ENCODE results near the gene HDAC4.

The HDAC4 gene

DNA sequence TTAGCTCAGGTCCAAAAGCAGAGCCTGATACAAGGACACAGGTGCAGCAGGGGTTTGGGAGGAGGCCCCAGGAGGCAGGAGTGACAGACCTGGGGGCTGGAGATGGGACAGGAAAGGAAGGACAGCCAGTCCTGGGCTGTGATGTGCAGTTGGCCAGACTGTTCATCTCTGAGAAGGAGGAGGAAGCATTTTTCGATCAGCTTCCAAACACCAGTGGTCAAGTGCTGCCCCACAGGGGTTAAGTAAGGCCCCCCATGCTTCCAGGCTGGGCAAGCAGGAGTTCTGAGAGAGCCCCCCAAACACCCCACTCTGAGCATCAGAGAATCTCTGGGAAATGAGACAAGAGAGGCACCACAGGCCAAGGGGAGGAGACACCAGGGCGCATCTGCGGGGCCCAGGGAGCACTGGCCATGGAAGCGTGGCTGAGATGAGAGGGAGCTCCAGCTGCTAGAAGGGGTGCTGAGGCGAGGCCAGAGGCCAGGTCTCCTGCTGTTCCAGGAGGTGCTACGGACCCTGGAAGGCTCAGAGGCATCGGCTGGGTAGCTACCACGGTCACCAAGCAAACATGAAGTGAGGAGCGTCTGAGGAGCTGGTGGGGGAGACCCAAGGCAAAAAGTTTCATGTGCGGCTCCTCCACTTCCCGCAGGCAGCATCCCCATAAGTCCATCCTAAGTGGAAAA, 5.6 kb upstream of the HDAC4 start:
- WGBS (ENCODE audit: insufficient coverage, insufficient read length), result no CpG with 5 or more reads among the region's 11 CpGs
- no peaks in the 10 kb centered on the region for H3K27me3 ChIP-seq (ENCODE audit: control insufficient read depth, insufficient read depth, low read length)

DNA sequence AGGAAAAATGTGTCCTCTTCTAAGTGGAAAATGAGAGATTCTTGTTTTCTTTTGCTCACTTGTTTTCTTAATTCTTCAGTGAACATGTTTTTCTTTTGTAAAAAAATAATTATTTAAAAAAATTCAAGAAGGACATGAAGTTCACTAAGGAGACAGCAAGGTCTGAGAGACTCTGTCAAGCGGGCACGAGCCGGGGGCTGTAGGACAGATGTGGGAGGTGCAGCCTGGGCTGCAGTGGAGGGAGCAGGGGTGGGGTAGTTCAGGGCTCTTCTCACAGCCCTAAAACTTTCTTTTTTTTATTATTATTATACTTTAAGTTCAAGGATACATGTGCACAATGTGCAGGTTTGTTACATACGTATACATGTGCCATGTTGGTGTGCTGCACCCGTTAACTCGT, 4.3 kb upstream of the HDAC4 start:
- DNase-seq (ENCODE audit: low read depth, low spot score), result no peak
- WGBS (ENCODE audit: insufficient coverage, insufficient read length), result no CpG with 5 or more reads among the region's 6 CpGs
- Histone ChIP-seq H3K9me3 (ENCODE audit: control insufficient read depth, insufficient read depth, low read length) (no peaks in the 10 kb centered on the region), H3K4me1 (ENCODE audit: control insufficient read depth, insufficient read depth, low read length) (no peaks in the 10 kb centered on the region; the same call in 1 of the 2 replicates), H3K27ac (ENCODE audit: low read length) (no peak overlapping the region), H3K27me3 (ENCODE audit: control insufficient read depth, insufficient read depth, low read length) (no peaks in the 10 kb centered on the region), H3K4me3 (ENCODE audit: low read length) (no peak overlapping the region), H3K36me3 (ENCODE audit: control insufficient read depth, insufficient read depth, low read length) (no peaks in the 10 kb centered on the region)

More for the DNA sequence above, 5.6 kb upstream of the HDAC4 start:
- no peak for DNase-seq (ENCODE audit: low read depth, low spot score)
- no peak overlapping the region for H3K4me3 ChIP-seq (ENCODE audit: low read length)
- H3K4me1 ChIP-seq (ENCODE audit: control insufficient read depth, insufficient read depth, low read length), result no peaks in the 10 kb centered on the region; the same call in 1 of the 2 replicates
- no peak overlapping the region for H3K27ac ChIP-seq (ENCODE audit: low read length)
- H3K36me3 ChIP-seq (ENCODE audit: control insufficient read depth, insufficient read depth, low read length), result no peaks in the 10 kb centered on the region
- no peaks in the 10 kb centered on the region for H3K9me3 ChIP-seq (ENCODE audit: control insufficient read depth, insufficient read depth, low read length)

- no peaks in the 10 kb centered on the region for H3K36me3 ChIP-seq (ENCODE audit: control insufficient read depth, insufficient read depth, low read length)
- WGBS (ENCODE audit: insufficient coverage, insufficient read length), result no CpG with 5 or more reads among the region's 11 CpGs
- DNase-seq (ENCODE audit: low read depth, low spot score), result no peak
- no peak overlapping the region for H3K4me3 ChIP-seq (ENCODE audit: low read length)
- no peaks in the 10 kb centered on the region for H3K9me3 ChIP-seq (ENCODE audit: control insufficient read depth, insufficient read depth, low read length)
- no peaks in the 10 kb centered on the region for H3K27me3 ChIP-seq (ENCODE audit: control insufficient read depth, insufficient read depth, low read length)
- peaks cover 2% of the 10 kb centered on the region; the same call in 1 of the 2 replicates for H3K4me1 ChIP-seq (ENCODE audit: control insufficient read depth, insufficient read depth, low read length)
- H3K27ac ChIP-seq (ENCODE audit: low read length), result no peak overlapping the region
Measured at GRCh38 chr2:239402666-239403065, 1.8 kb upstream of the HDAC4 start.

DNA sequence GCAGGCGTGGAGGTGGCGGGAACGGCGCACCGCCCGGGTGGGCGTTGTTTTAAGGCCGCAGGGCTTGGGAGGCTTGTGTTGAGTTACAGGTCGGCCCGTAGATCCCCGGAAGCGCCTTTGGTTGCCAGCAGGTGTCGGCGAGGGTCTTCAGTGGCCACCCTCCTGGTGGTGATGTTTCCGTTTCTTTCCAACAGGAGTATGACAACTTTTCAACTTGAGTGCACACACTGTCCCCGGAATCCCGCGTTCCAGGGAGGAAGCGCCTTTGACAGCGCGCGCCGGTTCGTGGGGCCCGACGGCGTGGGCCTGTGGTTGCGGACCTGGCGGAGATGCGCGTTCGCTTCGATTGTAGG, 1.0 kb upstream of the HDAC4 start:
- Histone ChIP-seq H3K4me3 (ENCODE audit: low read length) (peak overlapping the region; percentile 95; the same call in 1 of the 2 replicates), H3K36me3 (ENCODE audit: control insufficient read depth, insufficient read depth, low read length) (no peaks in the 10 kb centered on the region), H3K27me3 (ENCODE audit: control insufficient read depth, insufficient read depth, low read length) (no peaks in the 10 kb centered on the region), H3K9me3 (ENCODE audit: control insufficient read depth, insufficient read depth, low read length) (no peaks in the 10 kb centered on the region), H3K27ac (ENCODE audit: low read length) (no peak overlapping the region), H3K4me1 (ENCODE audit: control insufficient read depth, insufficient read depth, low read length) (peaks cover 2% of the 10 kb centered on the region; the same call in 1 of the 2 replicates)
- no CpG with 5 or more reads among the region's 33 CpGs for WGBS (ENCODE audit: insufficient coverage, insufficient read length)
- no peak for DNase-seq (ENCODE audit: low read depth, low spot score)

- H3K4me3 ChIP-seq (ENCODE audit: low read length), result peak overlapping the region; percentile 95
- H3K4me1 ChIP-seq (ENCODE audit: control insufficient read depth, insufficient read depth, low read length), result peaks cover 2% of the 10 kb centered on the region; the same call in 1 of the 2 replicates
- no CpG with 5 or more reads among the region's 90 CpGs for WGBS (ENCODE audit: insufficient coverage, insufficient read length)
- H3K36me3 ChIP-seq (ENCODE audit: control insufficient read depth, insufficient read depth, low read length), result no peaks in the 10 kb centered on the region
- H3K9me3 ChIP-seq (ENCODE audit: control insufficient read depth, insufficient read depth, low read length), result no peaks in the 10 kb centered on the region
- H3K27me3 ChIP-seq (ENCODE audit: control insufficient read depth, insufficient read depth, low read length), result no peaks in the 10 kb centered on the region
- DNase-seq (ENCODE audit: low read depth, low spot score), result peak; percentile 85
- no peak overlapping the region for H3K27ac ChIP-seq (ENCODE audit: low read length)
Measured at GRCh38 chr2:239401067-239401880, 454 bp upstream of the HDAC4 start.

GRCh38 chr2:239399921-239400595, 762 bp downstream of the HDAC4 start:
- no peak for DNase-seq (ENCODE audit: low read depth, low spot score)
- H3K9me3 ChIP-seq (ENCODE audit: control insufficient read depth, insufficient read depth, low read length), result no peaks in the 10 kb centered on the region
- H3K27me3 ChIP-seq (ENCODE audit: control insufficient read depth, insufficient read depth, low read length), result no peaks in the 10 kb centered on the region
- H3K4me1 ChIP-seq (ENCODE audit: control insufficient read depth, insufficient read depth, low read length), result peaks cover 2% of the 10 kb centered on the region; the same call in 1 of the 2 replicates
- WGBS (ENCODE audit: insufficient coverage, insufficient read length), result no CpG with 5 or more reads among the region's 87 CpGs
- no peak overlapping the region for H3K27ac ChIP-seq (ENCODE audit: low read length)
- peak overlapping the region; percentile 59 for H3K4me3 ChIP-seq (ENCODE audit: low read length)
- H3K36me3 ChIP-seq (ENCODE audit: control insufficient read depth, insufficient read depth, low read length), result no peaks in the 10 kb centered on the region

- no peaks in the 10 kb centered on the region for H3K36me3 ChIP-seq (ENCODE audit: control insufficient read depth, insufficient read depth, low read length)
- H3K9me3 ChIP-seq (ENCODE audit: control insufficient read depth, insufficient read depth, low read length), result no peaks in the 10 kb centered on the region
- no peaks in the 10 kb centered on the region for H3K27me3 ChIP-seq (ENCODE audit: control insufficient read depth, insufficient read depth, low read length)
- no CpG with 5 or more reads among the region's 8 CpGs for WGBS (ENCODE audit: insufficient coverage, insufficient read length)
- peak overlapping the region; percentile 59; the same call in 1 of the 2 replicates for H3K4me3 ChIP-seq (ENCODE audit: low read length)
- DNase-seq (ENCODE audit: low read depth, low spot score), result no peak
- H3K27ac ChIP-seq (ENCODE audit: low read length), result no peak overlapping the region
- H3K4me1 ChIP-seq (ENCODE audit: control insufficient read depth, insufficient read depth, low read length), result peaks cover 2% of the 10 kb centered on the region; the same call in 1 of the 2 replicates
Measured at GRCh38 chr2:239399433-239399920, 1.3 kb downstream of the HDAC4 start.

DNA sequence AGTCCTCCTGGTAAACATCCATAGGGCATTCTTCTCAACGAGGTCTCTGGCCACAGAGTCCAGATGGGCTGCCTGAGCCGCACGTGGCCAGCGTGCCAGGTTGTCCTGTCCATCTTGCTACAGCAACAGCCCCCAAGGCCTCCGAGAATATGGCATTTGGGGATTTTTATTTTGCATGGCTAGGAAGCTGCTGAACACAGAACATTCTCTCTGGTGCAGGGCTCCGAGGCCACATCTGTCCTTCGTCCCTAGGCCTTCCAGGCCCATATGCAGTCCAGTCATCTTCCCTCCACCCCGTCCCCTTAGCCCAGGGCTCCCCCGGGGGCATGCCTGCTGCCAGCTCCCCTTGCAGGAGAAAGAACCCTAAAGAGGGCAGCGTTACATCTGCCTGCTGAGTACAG, 2.3 kb downstream of the HDAC4 start:
- no peaks in the 10 kb centered on the region for H3K27me3 ChIP-seq (ENCODE audit: control insufficient read depth, insufficient read depth, low read length)
- H3K36me3 ChIP-seq (ENCODE audit: control insufficient read depth, insufficient read depth, low read length), result no peaks in the 10 kb centered on the region
- WGBS (ENCODE audit: insufficient coverage, insufficient read length), result no CpG with 5 or more reads among the region's 10 CpGs
- no peak overlapping the region for H3K27ac ChIP-seq (ENCODE audit: low read length)
- no peak for DNase-seq (ENCODE audit: low read depth, low spot score)
- peaks cover 2% of the 10 kb centered on the region; the same call in 1 of the 2 replicates for H3K4me1 ChIP-seq (ENCODE audit: control insufficient read depth, insufficient read depth, low read length)
- no peaks in the 10 kb centered on the region for H3K9me3 ChIP-seq (ENCODE audit: control insufficient read depth, insufficient read depth, low read length)
- no peak overlapping the region for H3K4me3 ChIP-seq (ENCODE audit: low read length)

- no peak overlapping the region for H3K27ac ChIP-seq (ENCODE audit: low read length)
- H3K36me3 ChIP-seq (ENCODE audit: control insufficient read depth, insufficient read depth, low read length), result no peaks in the 10 kb centered on the region
- H3K9me3 ChIP-seq (ENCODE audit: control insufficient read depth, insufficient read depth, low read length), result no peaks in the 10 kb centered on the region
- H3K27me3 ChIP-seq (ENCODE audit: control insufficient read depth, insufficient read depth, low read length), result no peaks in the 10 kb centered on the region
- no CpG with 5 or more reads among the region's 16 CpGs for WGBS (ENCODE audit: insufficient coverage, insufficient read length)
- no peak for DNase-seq (ENCODE audit: low read depth, low spot score)
- H3K4me1 ChIP-seq (ENCODE audit: control insufficient read depth, insufficient read depth, low read length), result peaks cover 4% of the 10 kb centered on the region
- no peak overlapping the region for H3K4me3 ChIP-seq (ENCODE audit: low read length)
Measured at GRCh38 chr2:239397931-239398471, 2.8 kb downstream of the HDAC4 start.

Measured in iPS DF 6.9 (cell line).